ENCODE measurements around the gene ARSB.

- TF ChIP-seq CTCF (IDR thresholded peaks at IDR 0.05) (no peak), POLR2A (IDR thresholded peaks at IDR 0.05) (no peak)
Measured at GRCh38 chr5:78858364-78858763, 126.7 kb downstream of the ARSB start.
